IMR-90 (cell line): ENCODE measurements around the gene AKAP6.

Source experiments
- CTCF ChIP-seq: conservative IDR thresholded peaks from 2 replicates; pipeline ENCODE4 v1.5.1; 2012; ENCODE audit warnings: mild to moderate bottlenecking, low read depth, low read length, improper control_type of control experiment
- POLR2A ChIP-seq: IDR thresholded peaks from 2 replicates; pipeline ENCODE4 v1.6.1; 2012; ENCODE audit warnings: mild to moderate bottlenecking, low read depth, low read length
- RAD21 ChIP-seq: IDR thresholded peaks from 2 replicates; pipeline ENCODE4 v1.6.1; 2012; ENCODE audit warnings: low read length, improper control_type of control experiment
- RCOR1 ChIP-seq: IDR thresholded peaks from 2 replicates; pipeline ENCODE4 v1.6.1; 2012; ENCODE audit warnings: mild to moderate bottlenecking, low read length, improper control_type of control experiment; ENCODE audit not compliant: insufficient replicate concordance
- RFX5 ChIP-seq: IDR thresholded peaks from 2 replicates; pipeline ENCODE4 v1.8.0; 2012; ENCODE audit warnings: low read depth, mild to moderate bottlenecking, low read length, moderate library complexity
- SMC3 ChIP-seq: fragments of 150-350 bp; IDR thresholded peaks from 2 replicates; pipeline ENCODE4 v1.6.1; 2016; ENCODE audit warnings: low read depth, mild to moderate bottlenecking, antibody characterized with exemption, low read length, moderate library complexity

- TF ChIP-seq POLR2A (no peak), CTCF (no peak), RAD21 (no peak), RFX5 (no peak), RCOR1 (no peak), SMC3 (no peak)
Observed at GRCh38 chr14:32330351-32331111, 1.4 kb downstream of the AKAP6 start.
